GM21786 (cell line): Measurements from ENCODE around the gene SYTL2.
A peak's percentile ranks its signal among the peaks of the same experiment; 100 is the strongest.
"Not testable (repeated sequence)": the region's sequence is repeated elsewhere in the genome, so short reads cannot be mapped to it uniquely, and the experiment has no call there.

Experiments
- ATAC-seq: cut with Tn5 transposase; IDR thresholded peaks from one replicate; pipeline ENCODE4 v1.9.1; 2021; ENCODE audit not compliant: unreplicated experiment

The SYTL2 gene

GRCh38 chr11:85810871-85811611, at the start of gene SYTL2:
TSS of gene SYTL2 (minus strand) at chr11:85811141. CDS start at chr11:85757725, 53,416 bp downstream.
- ATAC-seq: peak; percentile 77

GRCh38 chr11:85859541-85859940, 48.6 kb upstream of the SYTL2 start:
- ATAC-seq: not testable (repeated sequence)

- no peak for ATAC-seq
These were observed 46.2 kb upstream of the SYTL2 start for GRCh38 chr11:85857098-85857497.

- ATAC-seq: no peak
These were observed 44.4 kb upstream of the SYTL2 start, which contains the start of gene CCDC83 for GRCh38 chr11:85855341-85855656. TSS of gene CCDC83 (plus strand) at chr11:85855383. CDS start at chr11:85865124, 9,741 bp downstream.

GRCh38 chr11:85854557-85855340, 43.8 kb upstream of the SYTL2 start:
- ATAC-seq: peak; percentile 100

GRCh38 chr11:85854212-85854556, 43.2 kb upstream of the SYTL2 start:
- ATAC-seq: no peak

GRCh38 chr11:85853541-85853940, 42.6 kb upstream of the SYTL2 start:
- ATAC-seq: not testable (repeated sequence)

GRCh38 chr11:85852754-85853153, 41.8 kb upstream of the SYTL2 start:
- ATAC-seq: not testable (repeated sequence)

- no peak for ATAC-seq
These were observed 37.6 kb upstream of the SYTL2 start for GRCh38 chr11:85848556-85848955.

GRCh38 chr11:85848006-85848405, 37.1 kb upstream of the SYTL2 start:
- ATAC-seq: no peak

- no peak for ATAC-seq
These were observed 36.5 kb upstream of the SYTL2 start for GRCh38 chr11:85847436-85847835.

GRCh38 chr11:85845124-85845631, 34.2 kb upstream of the SYTL2 start:
- no peak for ATAC-seq

GRCh38 chr11:85844439-85845123, 33.6 kb upstream of the SYTL2 start:
- ATAC-seq: no peak

GRCh38 chr11:85843929-85844328, 33.0 kb upstream of the SYTL2 start:
- no peak for ATAC-seq

- not testable (repeated sequence) for ATAC-seq
These were observed 30.0 kb upstream of the SYTL2 start for GRCh38 chr11:85840932-85841331.

- ATAC-seq: no peak
These were observed 24.8 kb upstream of the SYTL2 start for GRCh38 chr11:85835729-85836128.

GRCh38 chr11:85835263-85835662, 24.3 kb upstream of the SYTL2 start:
- no peak for ATAC-seq

GRCh38 chr11:85831050-85831449, 20.1 kb upstream of the SYTL2 start:
- no peak for ATAC-seq

GRCh38 chr11:85829172-85829571, 18.2 kb upstream of the SYTL2 start:
- ATAC-seq: no peak

GRCh38 chr11:85828640-85828978, 17.7 kb upstream of the SYTL2 start:
- ATAC-seq: no peak

- no peak for ATAC-seq
These were observed 17.1 kb upstream of the SYTL2 start for GRCh38 chr11:85827748-85828639.
